OCI-LY3 (cell line): ENCODE measurements around the gene PLAAT2.

Experiments
- H2AFZ ChIP-seq: fragments of 200-600, 300-600 bp; shearing (Covaris generic); 2 replicates; pipeline ENCODE4 v1.6.0; 2014; ENCODE audit warnings: antibody characterized with exemption, low read depth, low read length
- H3K27ac ChIP-seq: fragments of 200-600, 300-600 bp; sonication (generic); 2 replicates; pipeline ENCODE4 v1.5.1; 2014; ENCODE audit warnings: mild to moderate bottlenecking, low read length, moderate library complexity, mixed read lengths
- H3K27me3 ChIP-seq: fragments of 200-600, 300-600 bp; sonication (generic); 2 replicates; pipeline ENCODE4 v1.6.1; 2014; ENCODE audit warnings: low read depth, low read length, mixed read lengths
- H3K36me3 ChIP-seq: fragments of 200-600, 300-600 bp; sonication (generic); replicated peaks from 2 replicates; pipeline ENCODE3; 2014; ENCODE audit warnings: low read depth, low read length, mixed read lengths
- H3K4me1 ChIP-seq: fragments of 300-600, 200-600 bp; sonication (generic); 2 replicates; pipeline ENCODE4 v1.6.1; 2014; ENCODE audit warnings: low read length, mixed read lengths
- H3K4me2 ChIP-seq: fragments of 200-600, 300-600 bp; sonication (generic); 2 replicates; pipeline ENCODE4 v1.6.1; 2014; ENCODE audit warnings: low read length, mixed read lengths
- H3K4me3 ChIP-seq: fragments of 300-600, 200-600 bp; sonication (generic); 2 replicates; pipeline ENCODE4 v1.5.1; 2014; ENCODE audit warnings: antibody characterized with exemption, mild to moderate bottlenecking, low read length, moderate library complexity
- H3K79me2 ChIP-seq: fragments of 300-600, 200-600 bp; shearing (Covaris generic); 2 replicates; pipeline ENCODE4 v1.6.1; 2014; ENCODE audit warnings: mild to moderate bottlenecking, low read length, mixed read lengths
- H3K9ac ChIP-seq: fragments of 300-600, 200-600 bp; shearing (Covaris generic); 2 replicates; pipeline ENCODE4 v1.6.0; 2014; ENCODE audit warnings: mild to moderate bottlenecking, low read length, moderate library complexity
- H3K9me3 ChIP-seq: fragments of 200-600, 300-600 bp; shearing (Covaris generic); 2 replicates; pipeline ENCODE4 v1.6.1; 2014; ENCODE audit warnings: low read length, mixed read lengths; ENCODE audit not compliant: insufficient read depth
- H4K20me1 ChIP-seq: fragments of 200-600, 300-600 bp; sonication (generic); 2 replicates; pipeline ENCODE4 v1.6.1; 2016; ENCODE audit warnings: low read length, mixed read lengths; ENCODE audit not compliant: insufficient read depth
- CTCF ChIP-seq: fragments of 200-600, 300-600 bp; sonication (generic); IDR thresholded peaks from 2 replicates; pipeline ENCODE4 v1.5.1; 2014; ENCODE audit warnings: antibody characterized with exemption, low read length, low read depth
- EZH2phosphoT487 ChIP-seq: fragments of 200-600 bp; shearing (Covaris generic); IDR thresholded peaks from 2 replicates; pipeline ENCODE4 v1.6.1; 2018; ENCODE audit warnings: antibody characterized with exemption, mixed run types, low read depth

Gene PLAAT2

GRCh38 chr11:63536669-63537292 lies 26.4 kb downstream of the PLAAT2 start, which contains the start of gene PLAAT4:
Gene PLAAT4 (plus strand): TSS chr11:63536808. CDS start chr11:63536869, 61 bp downstream.
- Histone ChIP-seq H3K27ac (no peak within 1 kb of the TSS), H3K36me3 (no peaks in the 10 kb centered on the region), H2AFZ (peak within 1 kb of the TSS; percentile 82), H3K27me3 (peaks cover 26% of the 10 kb centered on the region), H3K4me3 (peak within 1 kb of the TSS; percentile 49), H3K9ac (peak within 1 kb of the TSS; percentile 12; the same call in 1 of the 2 replicates), H3K4me2 (peak within 1 kb of the TSS; percentile 77), H4K20me1 (no peaks in the 10 kb centered on the region), H3K9me3 (no peaks in the 10 kb centered on the region), H3K79me2 (no peaks in the 10 kb centered on the region), H3K4me1 (peaks cover 18% of the 10 kb centered on the region)
- TF ChIP-seq EZH2phosphoT487, result no peak
- no peak for TF ChIP-seq CTCF

- Histone ChIP-seq H3K36me3 (no peaks in the 10 kb centered on the region), H3K79me2 (no peaks in the 10 kb centered on the region), H3K4me3 (no peak overlapping the region), H3K4me2 (no peak overlapping the region), H3K9me3 (no peaks in the 10 kb centered on the region), H4K20me1 (no peaks in the 10 kb centered on the region), H3K4me1 (peaks cover 26% of the 10 kb centered on the region), H3K27ac (no peak overlapping the region), H2AFZ (no peak overlapping the region), H3K9ac (no peak overlapping the region), H3K27me3 (peaks cover 24% of the 10 kb centered on the region)
- no peak for TF ChIP-seq EZH2phosphoT487
- no peak for TF ChIP-seq CTCF
Measured at GRCh38 chr11:63535734-63536133, 27.4 kb downstream of the PLAAT2 start.

- TF ChIP-seq CTCF, result no peak
- TF ChIP-seq EZH2phosphoT487, result no peak
- Histone ChIP-seq H4K20me1 (no peaks in the 10 kb centered on the region), H3K9me3 (no peaks in the 10 kb centered on the region), H3K9ac (no peak overlapping the region), H3K27ac (no peak overlapping the region), H3K4me1 (peaks cover 26% of the 10 kb centered on the region), H2AFZ (no peak overlapping the region), H3K27me3 (peaks cover 22% of the 10 kb centered on the region), H3K4me3 (no peak overlapping the region), H3K79me2 (no peaks in the 10 kb centered on the region), H3K36me3 (no peaks in the 10 kb centered on the region), H3K4me2 (0 out of 2 replicates have a peak overlapping the region, but pooled peaks have one; percentile 2)
Measured at GRCh38 chr11:63534895-63535461, 28.2 kb downstream of the PLAAT2 start.

GRCh38 chr11:63534076-63534475 lies 29.1 kb downstream of the PLAAT2 start:
- peaks cover 26% of the 10 kb centered on the region for H3K4me1 ChIP-seq
- H3K9me3 ChIP-seq, result no peaks in the 10 kb centered on the region
- no peak overlapping the region for H3K27ac ChIP-seq
- TF ChIP-seq CTCF (no peak), EZH2phosphoT487 (no peak)
- no peaks in the 10 kb centered on the region for H4K20me1 ChIP-seq
- no peak overlapping the region for H3K4me2 ChIP-seq
- no peak overlapping the region for H3K4me3 ChIP-seq
- H3K27me3 ChIP-seq, result peaks cover 22% of the 10 kb centered on the region
- H3K9ac ChIP-seq, result no peak overlapping the region
- H3K36me3 ChIP-seq, result no peaks in the 10 kb centered on the region
- no peaks in the 10 kb centered on the region for H3K79me2 ChIP-seq
- H2AFZ ChIP-seq, result no peak overlapping the region
